Measurements from ENCODE around the gene B3GAT3.
"Not testable (repeated sequence)": the region's sequence is repeated elsewhere in the genome, so short reads cannot be mapped to it uniquely, and the experiment has no call there.

DNA sequence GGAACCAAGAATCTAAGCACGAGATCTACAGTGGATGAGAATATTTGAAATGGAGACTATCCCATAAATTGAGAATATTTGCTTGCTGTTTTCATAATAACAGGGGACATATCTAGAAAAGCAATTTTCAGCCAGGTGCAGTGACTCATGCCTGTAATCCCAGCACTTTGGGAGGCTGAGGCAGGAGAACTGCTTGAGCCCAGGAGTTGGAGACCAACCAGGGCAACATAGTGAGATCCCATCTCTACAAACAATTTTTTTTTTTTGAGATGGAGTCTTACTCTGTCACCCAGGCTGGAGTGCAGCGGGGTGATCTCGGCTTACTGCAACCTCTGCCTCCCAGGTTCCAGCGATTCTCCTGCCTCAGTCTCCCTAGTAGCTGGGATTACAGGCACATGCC lies 40.1 kb downstream of the B3GAT3 start:
- TF ChIP-seq, protein P1, sequence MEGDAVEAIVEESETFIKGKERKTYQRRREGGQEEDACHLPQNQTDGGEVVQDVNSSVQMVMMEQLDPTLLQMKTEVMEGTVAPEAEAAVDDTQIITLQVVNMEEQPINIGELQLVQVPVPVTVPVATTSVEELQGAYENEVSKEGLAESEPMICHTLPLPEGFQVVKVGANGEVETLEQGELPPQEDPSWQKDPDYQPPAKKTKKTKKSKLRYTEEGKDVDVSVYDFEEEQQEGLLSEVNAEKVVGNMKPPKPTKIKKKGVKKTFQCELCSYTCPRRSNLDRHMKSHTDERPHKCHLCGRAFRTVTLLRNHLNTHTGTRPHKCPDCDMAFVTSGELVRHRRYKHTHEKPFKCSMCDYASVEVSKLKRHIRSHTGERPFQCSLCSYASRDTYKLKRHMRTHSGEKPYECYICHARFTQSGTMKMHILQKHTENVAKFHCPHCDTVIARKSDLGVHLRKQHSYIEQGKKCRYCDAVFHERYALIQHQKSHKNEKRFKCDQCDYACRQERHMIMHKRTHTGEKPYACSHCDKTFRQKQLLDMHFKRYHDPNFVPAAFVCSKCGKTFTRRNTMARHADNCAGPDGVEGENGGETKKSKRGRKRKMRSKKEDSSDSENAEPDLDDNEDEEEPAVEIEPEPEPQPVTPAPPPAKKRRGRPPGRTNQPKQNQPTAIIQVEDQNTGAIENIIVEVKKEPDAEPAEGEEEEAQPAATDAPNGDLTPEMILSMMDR (IDR thresholded peaks at IDR 0.05 in 4 of 5, conservative IDR thresholded peaks at IDR 0.05 in 1 of 5), result not testable (repeated sequence)
- TF ChIP-seq POLR2A (IDR thresholded peaks at IDR 0.05), result not testable (repeated sequence)

All from gastrocnemius medialis (tissue), 4 donors.